NT2/D1 (cell line): Measurements from ENCODE around the gene TRPC4.

Experiments
- YY1 ChIP-seq: IDR thresholded peaks from 2 replicates; pipeline ENCODE4 v1.6.1; 2011; ENCODE audit not compliant: insufficient read length, insufficient read depth
- ZNF274 ChIP-seq: IDR thresholded peaks from 2 replicates; pipeline ENCODE4 v1.6.1; 2011; ENCODE audit warnings: mild to moderate bottlenecking, low read depth, low read length

GRCh38 chr13:37914781-37915391, 45.3 kb upstream of the TRPC4 start:
- TF ChIP-seq YY1 (no peak), ZNF274 (no peak)
